HG03521 (cell line): ENCODE measurements around the gene PCOLCE2.
A peak's percentile ranks its signal among the peaks of the same experiment; 100 is the strongest.

Experiments used
- ATAC-seq: cut with Tn5 transposase; IDR thresholded peaks from one replicate; pipeline ENCODE4 v1.9.1; 2021; ENCODE audit warnings: mild to moderate bottlenecking, moderate library complexity; ENCODE audit not compliant: unreplicated experiment

The PCOLCE2 gene, protein sequence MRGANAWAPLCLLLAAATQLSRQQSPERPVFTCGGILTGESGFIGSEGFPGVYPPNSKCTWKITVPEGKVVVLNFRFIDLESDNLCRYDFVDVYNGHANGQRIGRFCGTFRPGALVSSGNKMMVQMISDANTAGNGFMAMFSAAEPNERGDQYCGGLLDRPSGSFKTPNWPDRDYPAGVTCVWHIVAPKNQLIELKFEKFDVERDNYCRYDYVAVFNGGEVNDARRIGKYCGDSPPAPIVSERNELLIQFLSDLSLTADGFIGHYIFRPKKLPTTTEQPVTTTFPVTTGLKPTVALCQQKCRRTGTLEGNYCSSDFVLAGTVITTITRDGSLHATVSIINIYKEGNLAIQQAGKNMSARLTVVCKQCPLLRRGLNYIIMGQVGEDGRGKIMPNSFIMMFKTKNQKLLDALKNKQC

GRCh38 chr3:142888481-142889211, at the start of gene PCOLCE2:
Gene PCOLCE2 (minus strand): TSS chr3:142889083. CDS start chr3:142888896, 187 bp downstream.
- ATAC-seq: peak; percentile 43

DNA sequence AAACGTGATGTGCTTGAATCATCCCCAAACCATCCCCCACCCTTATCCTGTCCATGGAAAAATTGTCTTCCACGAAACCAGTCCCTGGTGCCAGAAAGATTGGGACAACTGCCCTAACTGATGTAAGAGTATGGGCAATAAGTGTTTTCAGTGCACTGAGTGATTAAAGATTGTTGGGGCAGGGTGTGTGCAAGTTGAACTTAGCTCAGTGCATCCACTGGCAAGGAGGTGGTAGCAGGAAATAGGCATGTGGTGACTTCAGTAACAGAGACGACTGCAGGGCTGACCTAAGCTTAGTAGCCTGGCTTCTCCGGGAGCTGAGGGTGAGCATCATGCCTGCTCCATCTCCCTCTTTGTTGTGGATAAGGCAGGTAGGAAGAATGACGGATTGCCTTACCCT, 47.1 kb upstream of the PCOLCE2 start:
- ATAC-seq: no peak

- ATAC-seq: no peak
Measured at GRCh38 chr3:142934887-142935269, 46.0 kb upstream of the PCOLCE2 start.

GRCh38 chr3:142934128-142934886, 45.4 kb upstream of the PCOLCE2 start:
- ATAC-seq: no peak

DNA sequence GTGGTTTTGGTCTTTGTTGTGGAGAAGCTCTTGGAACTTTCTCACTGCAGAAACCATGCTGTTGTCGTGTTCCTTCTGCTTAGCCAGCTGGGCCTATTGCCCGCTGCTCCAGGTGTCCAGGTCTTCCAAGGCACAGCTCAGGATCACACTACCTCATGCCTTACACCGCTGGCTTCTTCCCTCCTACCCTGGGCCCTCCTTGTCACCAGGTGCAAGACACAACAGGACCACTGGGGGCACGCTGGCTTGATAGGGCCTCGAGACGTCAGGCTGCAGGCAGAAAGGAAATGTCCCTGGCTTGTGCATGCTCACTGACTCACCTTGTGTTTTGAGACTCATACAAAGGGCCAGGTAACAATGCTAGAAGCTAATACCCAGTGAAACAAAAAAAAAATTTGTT, 42.3 kb upstream of the PCOLCE2 start:
- ATAC-seq: peak; percentile 72

GRCh38 chr3:142930463-142930862, 41.6 kb upstream of the PCOLCE2 start:
- ATAC-seq: no peak

DNA sequence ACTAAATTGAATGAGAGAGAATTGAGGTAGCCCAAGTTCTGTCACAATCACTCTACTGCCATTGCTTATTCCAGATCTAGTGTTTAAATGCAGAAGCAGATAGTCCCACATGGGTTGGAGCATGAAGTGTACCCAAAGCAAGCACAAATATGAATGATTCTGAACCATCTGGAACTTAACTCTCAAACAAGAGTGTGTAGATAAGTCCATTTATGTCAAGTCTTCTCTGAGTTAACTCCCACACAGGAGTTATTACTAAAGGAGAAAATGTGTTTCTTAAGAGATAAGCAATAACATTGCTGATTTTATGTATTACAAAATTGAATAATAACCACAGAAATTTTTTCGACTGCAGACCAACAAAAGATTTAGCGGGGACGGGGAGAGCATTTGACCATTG, 41.0 kb upstream of the PCOLCE2 start:
- ATAC-seq: no peak

DNA sequence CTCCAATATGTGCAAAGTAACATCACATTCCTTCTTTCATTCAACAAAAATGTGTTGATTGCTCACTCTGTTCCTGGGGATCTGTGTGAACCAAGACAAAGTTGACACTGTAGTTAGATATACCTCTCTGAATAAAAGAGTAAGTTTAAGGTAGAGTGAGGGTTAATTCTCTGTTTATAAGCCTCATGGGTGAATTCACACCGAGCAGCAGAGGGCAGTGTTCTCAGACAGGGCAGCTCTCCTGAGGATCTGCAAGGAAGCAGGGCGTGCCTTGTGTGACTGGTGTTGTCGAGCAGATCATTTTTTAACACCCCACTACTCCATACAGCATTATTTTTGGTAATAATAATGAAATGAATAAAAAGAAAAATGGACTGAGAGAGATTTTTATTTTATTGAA, 40.2 kb upstream of the PCOLCE2 start:
- no peak for ATAC-seq

- ATAC-seq: no peak
Measured at GRCh38 chr3:142926368-142926944, 37.6 kb upstream of the PCOLCE2 start.

GRCh38 chr3:142925140-142925539, 36.3 kb upstream of the PCOLCE2 start:
- ATAC-seq: no peak

DNA sequence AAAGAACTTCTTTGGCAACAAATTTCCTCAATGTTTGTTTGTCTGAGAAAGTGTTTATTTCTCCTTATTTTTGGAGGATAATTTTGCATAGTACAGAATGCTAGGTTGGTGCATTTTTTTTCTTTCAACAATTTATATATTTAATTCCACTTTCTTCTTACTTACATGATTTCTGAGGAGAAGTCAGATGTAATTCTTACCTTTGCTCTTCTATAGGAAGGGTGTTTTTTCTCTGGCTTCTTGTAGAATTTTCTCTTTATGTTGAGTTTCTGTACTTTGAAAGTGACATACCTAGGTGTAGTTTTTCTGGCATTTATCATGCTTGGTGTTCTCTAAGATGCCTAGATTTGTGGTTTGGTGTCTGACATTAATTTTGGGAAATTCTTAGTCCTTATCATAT, 34.8 kb upstream of the PCOLCE2 start:
- ATAC-seq: no peak

GRCh38 chr3:142916605-142917004, 27.7 kb upstream of the PCOLCE2 start:
- no peak for ATAC-seq

DNA sequence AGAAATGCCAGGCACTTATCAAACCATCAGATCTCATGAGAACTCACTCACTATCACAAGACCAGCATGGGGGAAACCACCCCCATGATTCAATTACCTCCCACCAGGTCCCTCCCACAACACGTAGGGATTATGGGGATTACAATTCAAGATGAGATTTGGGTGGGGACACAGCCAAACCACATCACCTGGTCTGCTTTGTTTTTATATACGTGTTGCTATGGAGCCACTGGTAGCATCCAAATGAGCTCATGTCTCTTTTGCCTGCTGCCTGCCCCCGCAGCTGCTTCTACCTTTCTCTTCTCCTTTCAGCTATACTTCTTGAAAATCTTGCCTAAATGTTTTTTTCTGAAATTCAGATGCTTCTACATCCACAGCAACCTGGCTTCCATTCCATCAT, 26.8 kb upstream of the PCOLCE2 start:
- ATAC-seq: no peak

DNA sequence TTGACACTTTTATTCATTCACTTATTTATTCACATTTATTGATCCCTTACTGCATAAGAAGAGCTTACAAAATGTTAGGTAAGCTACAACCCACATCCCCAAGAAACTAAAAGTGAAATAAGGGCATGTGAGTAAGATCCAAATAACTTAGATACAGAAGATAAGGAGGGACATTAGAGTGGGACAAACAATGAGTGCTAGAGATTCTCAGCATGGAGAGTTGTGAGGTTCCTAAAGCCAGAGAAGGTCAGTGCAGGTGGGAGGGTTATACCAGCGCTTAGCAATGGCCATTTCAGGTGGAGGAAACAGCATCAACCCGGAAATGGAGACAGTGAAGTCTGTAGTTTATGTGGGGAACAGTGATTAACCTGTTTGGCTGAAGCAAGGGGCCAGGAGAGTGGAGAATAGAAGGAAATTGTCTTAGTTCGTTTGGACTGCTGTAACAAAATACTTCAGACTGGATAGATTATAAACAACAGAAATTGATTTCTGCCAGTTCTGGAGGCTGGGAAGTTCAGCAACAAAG, 25.5 kb upstream of the PCOLCE2 start:
- ATAC-seq: no peak

GRCh38 chr3:142913432-142913831, 24.5 kb upstream of the PCOLCE2 start:
- ATAC-seq: no peak

- ATAC-seq: no peak
Measured at GRCh38 chr3:142912402-142913172, 23.7 kb upstream of the PCOLCE2 start.

- no peak for ATAC-seq
Measured at GRCh38 chr3:142910280-142910679, 21.4 kb upstream of the PCOLCE2 start.

- ATAC-seq: no peak
Measured at GRCh38 chr3:142909282-142909681, 20.4 kb upstream of the PCOLCE2 start.

DNA sequence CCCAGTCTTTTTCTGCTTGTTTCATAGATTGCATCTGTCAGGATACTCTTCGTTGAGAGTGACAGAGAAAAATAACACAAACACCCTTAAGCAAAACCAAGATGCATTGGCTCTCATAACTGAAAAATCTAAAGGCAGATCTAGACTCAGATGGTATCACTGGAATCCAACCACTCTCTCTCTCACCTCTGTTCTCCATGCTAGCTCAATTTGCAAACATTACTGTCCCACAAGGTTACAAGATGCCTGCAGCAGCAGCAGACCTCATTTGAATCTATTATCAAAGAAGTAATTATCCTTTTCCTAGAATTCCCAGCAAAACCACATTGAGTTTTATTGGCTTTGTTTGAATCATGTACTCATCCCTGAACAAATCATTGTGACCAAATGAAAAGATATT, 19.1 kb upstream of the PCOLCE2 start:
- ATAC-seq: no peak
